DMS 273 (cell line): ENCODE measurements around the gene RIPK4.

ENCODE experiments used
- DNase-seq: peaks from one replicate; lab custom pipeline; 2025; ENCODE audit not compliant: unreplicated experiment; lab: John Stamatoyannopoulos, UW

The RIPK4 gene

DNA sequence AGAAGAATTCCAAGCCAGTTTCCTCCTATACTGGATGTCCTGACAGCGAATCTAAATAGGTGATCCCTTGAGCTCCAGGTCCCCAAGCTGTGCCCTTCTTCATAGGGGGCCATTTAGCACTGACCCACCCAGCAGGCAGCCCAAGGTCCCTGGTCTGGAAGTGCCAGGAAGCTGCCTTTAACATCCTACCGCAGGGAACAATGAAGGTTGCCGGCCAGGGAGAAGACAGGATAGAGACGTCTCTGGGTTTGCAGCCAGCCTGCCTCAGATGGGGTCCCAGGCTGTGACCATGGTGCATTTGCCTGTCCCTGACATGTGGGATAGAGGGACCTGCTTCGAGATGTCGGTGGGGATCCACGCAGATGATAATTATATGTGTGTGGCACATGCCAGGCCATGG is 2.7 kb upstream of the RIPK4 start:
- DNase-seq, result no peak

DNA sequence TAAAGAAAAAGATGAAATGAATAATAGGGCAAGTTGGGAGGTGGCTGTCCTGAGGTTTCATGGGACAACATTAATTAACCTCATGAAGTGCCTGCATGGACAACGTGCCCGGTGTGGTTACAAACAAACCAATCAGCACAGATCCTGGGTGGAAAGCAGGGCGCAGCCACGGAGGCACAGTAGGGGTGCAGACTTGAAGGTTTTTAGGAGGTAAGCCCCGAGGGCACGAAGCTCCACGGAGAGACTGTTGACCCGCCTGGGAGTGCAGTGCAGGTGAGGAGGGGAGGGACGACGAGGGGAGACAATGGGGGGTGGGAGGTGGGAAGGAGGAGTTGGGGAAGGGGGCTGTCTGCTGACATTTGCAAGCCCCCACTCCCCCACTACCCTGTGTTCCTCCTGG is 2.3 kb upstream of the RIPK4 start:
- no peak for DNase-seq

DNA sequence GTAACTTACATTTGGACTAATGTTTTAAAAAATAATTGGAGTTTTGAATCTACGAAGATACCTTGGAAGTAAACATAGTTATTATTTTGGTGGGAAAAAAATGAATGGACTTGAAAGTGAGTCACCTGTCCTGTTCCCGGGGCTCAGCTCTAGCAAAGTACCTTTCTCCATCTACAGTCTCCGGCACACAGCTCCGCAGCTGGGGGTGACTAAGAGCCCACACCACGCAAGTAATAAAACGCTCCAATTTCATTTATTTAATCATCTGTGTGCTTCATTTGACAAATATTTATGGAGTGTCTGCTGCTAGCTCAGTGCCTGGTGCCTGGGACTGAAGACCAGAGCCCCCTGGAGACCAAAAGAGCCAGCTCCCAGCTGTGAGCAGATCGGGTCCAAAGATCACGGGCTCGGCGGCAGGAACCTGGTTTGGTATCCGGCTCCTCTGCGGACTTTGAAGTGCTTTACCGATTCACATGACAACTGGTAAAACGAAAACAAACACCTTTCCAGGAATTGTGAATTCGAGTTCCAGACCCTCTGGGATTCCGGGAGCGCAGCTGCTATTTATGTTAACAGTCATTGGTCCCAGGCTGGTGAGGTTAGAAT is 1.7 kb upstream of the RIPK4 start:
- DNase-seq, result peak; percentile 53

DNA sequence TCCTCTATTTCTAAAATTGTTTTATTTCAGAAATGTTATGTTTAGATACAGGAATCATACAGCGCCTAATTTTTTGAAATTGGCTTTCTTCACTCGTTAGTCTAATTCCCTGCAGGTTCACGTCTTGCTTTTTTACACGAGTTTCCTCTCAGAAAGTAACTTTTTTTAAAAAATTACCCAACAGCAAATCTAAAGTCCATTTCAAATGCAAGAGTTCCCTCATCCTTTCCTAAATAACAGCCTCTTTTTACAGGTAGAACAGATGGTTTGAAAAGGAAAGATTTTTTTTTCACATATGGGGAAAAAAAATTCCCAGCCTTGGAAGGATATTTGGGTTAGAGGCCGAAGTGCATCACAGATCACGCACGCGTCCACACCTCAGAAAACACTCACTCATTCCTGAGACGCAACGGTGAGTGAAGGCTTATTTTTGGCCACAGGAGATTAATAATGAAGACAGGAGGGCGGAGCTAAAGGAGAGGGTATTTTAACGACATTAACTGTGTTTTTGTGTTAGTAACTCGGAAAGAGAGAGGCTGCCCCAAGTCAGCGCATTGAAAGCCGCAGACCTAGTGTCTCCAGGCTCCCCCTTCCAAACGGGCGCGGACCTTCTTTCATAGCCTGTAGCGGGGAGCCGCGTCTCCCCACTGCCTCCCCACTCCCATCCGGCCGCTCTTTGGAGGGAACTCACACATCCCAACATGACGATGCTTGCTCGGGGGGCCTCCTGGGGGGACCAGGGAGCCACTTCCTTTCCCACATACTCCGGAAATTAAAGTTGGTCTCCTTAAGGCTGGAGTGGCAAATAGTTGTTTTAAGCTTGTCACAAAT is 969 bp upstream of the RIPK4 start:
- DNase-seq, result peak; percentile 32

DNA sequence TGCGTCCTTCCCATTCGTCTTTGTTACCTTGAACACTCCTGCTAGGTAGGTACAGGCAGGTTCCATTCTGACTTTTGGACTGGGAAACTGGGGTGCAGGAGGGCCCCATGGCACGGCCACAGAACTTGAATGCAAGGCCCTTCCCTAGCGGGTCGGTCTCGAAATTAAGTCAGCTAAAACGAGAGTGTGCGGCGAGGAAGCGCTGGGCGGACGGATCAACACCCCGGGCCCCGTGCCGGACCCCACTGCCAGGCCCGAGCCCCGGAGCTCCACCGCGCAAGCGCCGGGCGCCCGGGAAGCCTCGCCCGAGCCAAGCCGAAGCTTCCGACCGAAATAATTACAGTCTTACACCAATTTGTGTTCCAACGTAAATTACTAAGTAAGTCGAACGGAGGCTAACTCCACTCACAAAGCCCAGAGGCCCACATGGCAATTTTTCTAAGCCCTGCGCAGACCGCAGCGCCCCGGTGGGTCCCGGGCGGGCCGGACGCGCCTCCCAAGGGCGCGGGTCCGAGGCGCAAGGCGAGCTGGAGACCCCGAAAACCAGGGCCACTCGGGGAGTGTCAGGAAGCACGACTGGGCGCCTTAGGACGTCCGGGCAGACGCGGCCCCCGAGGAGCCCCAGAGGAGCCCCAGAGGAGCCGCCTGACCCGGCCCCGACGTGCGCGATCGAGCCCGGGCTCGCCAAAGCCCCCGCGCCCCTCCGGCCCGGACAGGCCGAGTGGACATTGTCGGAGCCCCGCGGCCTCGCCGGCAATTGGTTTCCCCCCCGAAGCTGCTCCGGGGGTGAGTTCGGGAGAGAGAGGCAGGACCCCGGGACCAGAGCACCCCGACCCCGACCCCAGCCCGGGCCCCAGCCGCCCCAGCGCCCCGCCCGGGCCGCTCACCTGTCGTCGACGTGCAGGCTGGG is 624 bp downstream of the RIPK4 start:
- no peak for DNase-seq

DNA sequence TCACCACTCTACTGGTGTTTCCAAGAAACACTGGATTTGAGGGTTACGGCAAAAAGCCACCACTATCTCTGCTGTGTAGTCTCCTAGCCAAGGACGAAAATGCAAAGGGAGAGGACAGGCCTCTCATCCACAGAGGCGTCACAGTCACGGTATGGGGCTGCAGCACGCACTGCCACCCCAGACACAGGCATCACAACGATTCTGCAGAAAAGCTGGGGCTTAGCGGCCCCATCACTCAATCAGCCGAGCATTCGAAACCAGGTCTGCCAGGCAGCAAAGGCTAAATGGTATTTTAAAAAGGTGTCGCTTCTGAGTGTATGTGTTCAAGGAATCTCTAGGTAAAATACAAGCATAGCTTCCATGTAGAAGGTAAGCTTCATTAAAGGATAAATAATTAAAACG is 1.4 kb downstream of the RIPK4 start:
- DNase-seq, result no peak

DNA sequence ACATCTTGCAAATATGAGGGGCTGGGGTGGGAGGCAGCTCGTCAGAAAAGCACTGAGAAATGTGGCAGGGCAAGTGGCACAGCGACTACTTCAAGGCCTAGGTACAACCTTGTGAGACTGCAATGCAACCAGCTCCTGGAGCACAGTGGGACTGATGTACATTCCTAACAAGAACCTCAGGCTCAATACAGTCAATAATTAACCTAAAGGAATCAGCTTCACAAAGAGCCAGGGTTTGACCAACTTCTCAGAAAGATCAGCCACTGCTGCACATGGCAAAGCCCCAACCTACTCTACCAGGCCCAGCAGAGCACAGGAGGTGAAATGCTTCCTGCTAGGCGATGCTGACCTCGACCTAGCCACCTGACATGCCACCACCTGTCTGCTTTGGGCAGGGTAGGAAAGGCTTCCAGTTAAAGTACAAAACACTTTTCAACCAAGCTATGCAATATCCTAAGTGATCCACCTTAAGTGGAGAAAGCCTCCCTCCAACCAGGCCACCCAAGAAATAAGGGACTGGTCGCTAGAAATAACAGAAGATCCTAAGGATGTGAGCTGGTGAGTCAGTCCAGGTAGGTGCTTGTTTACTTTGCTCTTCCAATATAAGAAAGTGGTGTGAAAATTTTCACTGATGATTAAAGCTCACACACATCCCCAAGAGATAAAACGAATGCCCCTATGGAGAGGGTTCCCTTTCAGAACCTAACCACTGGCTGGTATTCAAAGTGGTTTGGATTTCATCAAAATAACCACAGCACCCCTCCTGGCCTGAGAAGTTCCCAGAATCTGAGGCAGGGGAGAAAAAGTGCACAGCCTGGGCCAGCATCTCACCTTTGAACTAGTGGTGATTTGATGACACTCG is 2.1 kb downstream of the RIPK4 start:
- no peak for DNase-seq

DNA sequence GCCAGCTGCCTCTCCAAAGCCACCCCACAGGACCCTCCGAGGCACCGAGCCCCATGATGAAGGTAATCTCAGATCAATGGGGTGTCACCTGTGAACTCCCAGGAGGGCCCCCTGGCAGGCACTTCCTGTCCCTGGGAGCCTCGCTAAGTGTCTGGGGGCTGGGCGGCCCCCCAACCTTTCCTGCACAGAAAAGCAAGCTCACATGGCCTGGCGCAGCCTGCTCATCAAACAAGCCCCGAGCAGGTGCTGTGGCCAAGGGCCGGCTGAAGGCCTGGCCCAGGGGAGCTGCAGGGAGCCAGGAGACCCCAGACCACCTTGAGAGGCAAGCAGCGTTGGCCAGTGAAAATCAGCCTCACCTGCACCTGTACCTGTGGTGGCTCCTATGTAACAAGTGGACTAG is 2.9 kb downstream of the RIPK4 start:
- no peak for DNase-seq

DNA sequence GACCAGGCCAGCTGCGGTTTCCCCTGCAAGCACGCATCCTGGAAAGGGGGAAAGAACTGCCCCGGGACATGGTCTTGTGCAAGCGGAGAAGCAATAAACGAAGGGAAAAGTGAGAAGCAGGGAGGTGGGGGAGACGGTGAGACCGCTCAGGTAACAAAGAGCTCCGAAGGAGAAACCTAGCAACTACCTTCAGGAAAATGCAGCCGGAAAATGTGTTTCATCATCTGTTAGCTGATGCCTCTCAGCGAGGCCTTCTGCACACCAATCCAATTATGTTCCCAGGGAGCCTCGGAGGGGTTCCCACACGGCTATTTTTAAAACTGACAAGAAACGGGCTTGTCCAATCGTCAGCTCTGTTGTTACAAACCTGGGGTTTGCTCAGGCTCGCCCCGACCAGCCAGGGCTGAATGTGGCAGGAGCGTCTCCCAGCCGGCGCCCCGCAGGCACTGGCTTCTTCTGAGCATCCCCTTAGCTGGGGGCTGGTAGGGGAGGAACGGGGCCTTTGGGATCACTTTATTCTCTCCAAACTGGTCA is 3.4 kb downstream of the RIPK4 start:
- DNase-seq, result no peak

DNA sequence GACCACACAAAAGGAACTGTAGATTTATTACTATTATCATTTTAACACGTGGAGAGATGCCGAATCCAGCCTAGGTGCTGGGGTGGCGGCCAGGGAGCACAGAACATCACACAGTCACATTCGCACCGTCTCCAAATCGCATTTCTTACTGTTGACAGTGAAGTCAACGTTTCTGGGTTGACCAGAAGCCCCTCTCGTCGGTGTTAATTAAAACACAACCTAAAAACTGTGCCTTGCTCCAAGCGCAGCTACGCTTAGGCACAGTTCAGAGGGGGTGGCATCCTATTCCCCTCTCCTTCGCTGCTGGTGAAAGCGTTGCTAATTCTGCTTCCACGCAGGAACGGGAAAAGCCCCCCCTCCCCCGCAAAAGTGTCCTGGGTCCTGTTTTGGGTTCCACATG is 4.1 kb downstream of the RIPK4 start:
- DNase-seq, result no peak

DNA sequence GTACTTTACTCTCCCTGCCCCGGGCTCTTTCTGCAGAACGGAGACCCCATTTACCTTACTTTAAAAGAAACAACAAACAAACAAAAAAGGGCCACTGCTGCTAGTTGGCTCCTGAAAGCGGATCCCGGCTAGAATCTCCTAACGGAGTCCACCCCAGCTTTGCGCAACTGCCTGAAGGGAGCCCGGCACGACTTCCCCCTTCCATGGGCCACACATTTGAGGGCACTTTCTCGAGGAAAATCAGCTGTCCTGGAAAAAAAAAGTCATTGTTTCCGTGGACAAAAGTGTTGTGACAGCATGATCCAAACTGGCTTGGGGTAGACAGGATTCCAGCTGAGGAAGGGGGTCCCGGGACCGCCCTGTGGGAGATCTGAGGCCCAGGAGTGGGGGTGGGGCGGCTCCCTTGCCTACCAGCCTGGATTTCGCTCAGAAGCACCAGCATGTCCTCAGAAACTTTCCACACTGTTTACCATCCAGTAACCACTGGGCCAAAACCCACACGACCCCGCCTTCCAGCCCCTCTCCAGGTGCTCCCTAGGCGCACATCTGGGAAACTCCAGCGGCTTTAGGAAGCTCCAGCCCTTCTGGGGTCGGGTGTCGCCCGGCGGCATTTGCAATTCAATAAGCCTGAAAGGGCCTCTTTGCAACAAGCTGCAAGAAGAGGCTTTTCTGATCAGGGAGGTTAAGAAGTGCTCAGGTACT is 4.8 kb downstream of the RIPK4 start:
- no peak for DNase-seq

DNA sequence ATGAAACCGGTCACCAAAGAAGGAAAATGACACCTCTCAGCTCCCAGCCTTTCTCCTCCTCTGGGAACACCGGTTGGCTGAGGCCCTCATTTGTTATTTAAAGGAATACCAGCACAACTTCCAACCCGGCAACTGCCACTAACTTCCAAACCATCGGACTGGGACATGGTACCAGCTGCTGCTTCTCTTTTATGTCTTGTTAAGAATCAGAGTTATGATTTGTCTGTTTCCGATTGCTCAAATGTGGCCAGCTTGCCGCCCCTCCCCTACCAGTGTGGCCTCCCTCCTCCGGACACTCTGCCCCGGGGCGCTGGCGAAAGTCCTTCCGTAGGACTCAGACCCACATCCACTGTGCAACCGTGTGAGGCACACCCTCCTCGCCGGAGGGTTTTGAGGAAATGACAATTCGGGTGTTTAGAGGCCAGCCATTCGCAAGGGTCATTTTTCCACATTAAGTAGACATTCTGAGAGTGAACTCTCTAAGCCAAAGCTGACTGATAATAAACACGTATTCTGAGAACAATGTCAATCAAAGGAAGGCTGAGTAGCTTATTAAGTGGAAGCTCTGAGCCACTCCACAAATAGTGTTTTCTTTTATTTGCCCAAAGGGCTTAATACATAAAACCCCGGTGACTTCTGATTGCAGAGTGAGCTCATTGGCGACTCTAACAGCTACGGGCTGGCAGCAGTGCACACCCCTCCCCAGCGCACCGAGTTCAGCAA is 5.5 kb downstream of the RIPK4 start:
- no peak for DNase-seq

DNA sequence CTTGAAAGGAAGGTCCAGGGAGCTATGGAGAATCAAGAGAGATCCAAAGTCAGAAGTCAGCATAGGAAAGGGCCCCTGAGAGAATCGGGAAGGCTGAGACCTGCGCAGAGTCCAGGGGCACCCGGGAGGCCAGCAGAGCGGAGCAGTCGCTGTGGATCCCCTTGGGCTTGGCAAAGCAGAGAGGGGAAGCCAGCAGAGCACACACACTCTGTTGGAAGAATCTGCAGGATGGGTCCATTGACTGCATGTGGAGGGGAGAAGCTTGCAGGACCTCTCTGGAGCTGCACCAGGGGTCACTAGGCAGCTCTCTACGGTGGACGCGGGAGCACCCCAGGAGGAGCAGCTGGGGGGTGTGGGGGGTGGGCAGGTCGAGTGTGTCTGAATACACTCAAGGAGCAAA is 6.4 kb downstream of the RIPK4 start:
- no peak for DNase-seq

DNA sequence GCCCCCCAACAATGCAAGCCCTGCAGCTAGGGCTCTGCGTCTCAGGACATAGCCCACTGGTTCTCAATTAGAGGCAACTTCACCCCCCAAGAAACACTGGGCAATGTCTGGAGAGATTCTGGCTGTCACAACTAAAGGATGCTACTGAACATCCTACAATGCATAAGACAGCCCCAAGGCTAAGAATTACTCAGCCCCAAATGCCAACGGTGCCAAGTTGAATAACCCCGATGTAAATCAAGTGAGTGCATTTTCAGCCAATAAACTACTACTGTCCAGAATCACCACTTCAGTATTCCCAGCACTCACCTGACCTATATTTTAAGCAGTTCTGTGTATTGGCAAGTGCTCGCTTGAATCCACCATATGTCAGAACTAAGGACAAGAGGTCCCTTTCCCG is 6.9 kb downstream of the RIPK4 start:
- DNase-seq, result no peak

DNA sequence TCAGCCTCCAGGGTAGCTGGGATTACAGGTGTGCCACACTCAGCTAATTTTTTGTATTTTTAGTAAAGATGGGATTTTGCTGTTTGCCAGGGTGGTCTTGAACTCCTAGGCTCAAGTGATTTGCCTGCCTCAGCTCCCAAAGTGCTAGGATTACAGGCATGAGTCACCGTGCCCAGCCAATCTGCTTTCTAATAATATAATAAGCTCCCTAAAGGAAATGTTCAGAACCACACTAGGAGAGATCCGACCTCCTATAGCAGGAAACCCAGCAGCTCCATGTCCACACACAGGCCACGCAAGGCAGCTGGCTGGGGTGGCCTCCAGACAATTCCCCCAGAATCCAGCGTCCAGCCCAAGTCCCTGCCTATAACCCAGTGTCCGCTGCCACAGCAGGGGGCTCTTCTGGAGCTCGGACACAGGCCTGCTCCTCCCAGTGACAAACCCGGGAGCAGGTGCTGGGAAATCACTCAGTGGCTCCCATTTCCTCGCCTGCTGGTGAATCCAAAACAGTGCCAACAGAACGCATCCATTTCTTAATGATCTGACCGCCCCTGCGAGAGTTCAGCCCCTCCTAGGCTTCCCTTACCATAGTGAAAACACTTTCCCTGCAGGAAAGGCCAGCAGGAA is 7.5 kb downstream of the RIPK4 start:
- DNase-seq, result no peak

DNA sequence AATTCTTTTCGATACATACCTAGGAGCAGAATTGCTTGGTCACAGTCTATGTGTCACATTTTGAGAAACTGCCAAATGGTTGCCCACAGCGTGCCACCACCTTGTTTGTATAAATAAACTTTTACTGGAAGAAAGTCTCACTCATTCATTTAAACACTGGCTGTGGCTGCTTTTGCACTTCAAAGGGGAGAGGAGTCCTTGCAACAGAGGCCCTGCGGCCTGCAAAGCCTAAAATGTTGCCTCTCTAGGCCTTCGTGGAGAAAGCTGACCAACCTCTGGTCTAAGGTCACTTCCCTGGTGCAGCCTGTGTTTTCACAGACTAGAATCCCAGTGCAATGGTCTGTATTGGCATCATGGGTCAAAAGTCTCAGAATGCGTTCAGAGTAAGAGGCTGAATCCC is 8.3 kb downstream of the RIPK4 start:
- no peak for DNase-seq

DNA sequence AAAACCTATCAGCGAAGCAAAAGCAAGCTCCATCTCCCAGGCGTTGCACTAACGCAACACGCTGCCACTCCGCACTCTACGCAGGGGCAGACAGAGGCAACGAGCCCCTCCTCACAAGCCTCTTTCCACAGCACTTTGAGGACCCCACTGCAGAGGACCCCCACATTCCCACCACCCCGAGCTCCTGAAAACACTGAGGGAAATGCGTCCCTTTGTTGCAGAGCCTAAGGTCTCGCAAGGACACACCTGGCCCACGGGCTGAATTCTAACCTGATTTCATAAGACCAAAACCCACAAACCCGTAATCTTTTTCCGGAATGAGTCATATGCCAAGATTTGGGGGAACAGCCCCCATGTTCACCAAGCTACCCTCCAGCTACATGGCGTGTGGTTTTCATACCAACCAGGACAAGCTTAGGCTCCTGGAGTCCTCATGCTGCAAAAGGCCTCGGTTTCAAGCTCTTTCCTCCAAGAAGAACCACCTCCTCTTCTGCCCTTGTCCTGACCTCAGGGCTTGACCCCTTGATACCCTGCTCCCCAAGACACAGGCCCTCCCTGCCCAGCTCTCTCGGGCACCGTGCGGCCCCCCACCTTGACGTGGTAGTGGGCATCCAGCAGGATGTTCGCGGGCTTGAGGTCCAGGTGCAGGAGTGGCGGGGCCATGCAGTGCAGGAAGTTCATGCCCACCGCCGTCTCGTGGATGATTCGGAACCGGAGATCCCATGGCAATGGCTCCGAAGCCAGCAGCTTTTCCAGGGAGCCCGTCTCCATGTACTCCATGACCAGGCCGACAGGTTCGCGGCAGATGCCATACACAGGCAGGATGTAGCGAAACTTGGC is 10.7 kb downstream of the RIPK4 start:
- DNase-seq, result no peak
